IMR-90 (cell line): ENCODE measurements around the gene SPATA17.

Experiments
- CEBPB ChIP-seq: IDR thresholded peaks from 2 replicates; pipeline ENCODE4 v1.6.1; 2012; ENCODE audit warnings: low read depth, low read length, improper control_type of control experiment
- CHD1 ChIP-seq: IDR thresholded peaks from 2 replicates; pipeline ENCODE4 v1.6.1; 2012; ENCODE audit warnings: low read depth, low read length, improper control_type of control experiment
- FOS ChIP-seq: fragments of 150-350 bp; IDR thresholded peaks from 2 replicates; pipeline ENCODE4 v1.6.1; 2016; ENCODE audit warnings: low read depth, low read length
- MXI1 ChIP-seq: IDR thresholded peaks from 2 replicates; pipeline ENCODE4 v1.6.1; 2012; ENCODE audit warnings: low read depth, mild to moderate bottlenecking, low read length, moderate library complexity, borderline replicate concordance
- NFE2L2 ChIP-seq: fragments of 150-350 bp; IDR thresholded peaks from 2 replicates; pipeline ENCODE4 v1.6.1; 2016; ENCODE audit warnings: low read depth, mild to moderate bottlenecking, low read length
- POLR2A ChIP-seq: IDR thresholded peaks from 2 replicates; pipeline ENCODE4 v1.6.1; 2012; ENCODE audit warnings: mild to moderate bottlenecking, low read depth, low read length
- RCOR1 ChIP-seq: IDR thresholded peaks from 2 replicates; pipeline ENCODE4 v1.6.1; 2012; ENCODE audit warnings: mild to moderate bottlenecking, low read length, improper control_type of control experiment; ENCODE audit not compliant: insufficient replicate concordance
- RFX5 ChIP-seq: IDR thresholded peaks from 2 replicates; pipeline ENCODE4 v1.8.0; 2012; ENCODE audit warnings: low read depth, mild to moderate bottlenecking, low read length, moderate library complexity
- SMC3 ChIP-seq: fragments of 150-350 bp; IDR thresholded peaks from 2 replicates; pipeline ENCODE4 v1.6.1; 2016; ENCODE audit warnings: low read depth, mild to moderate bottlenecking, antibody characterized with exemption, low read length, moderate library complexity
- TF ChIP-seq, protein P1 (sequence below): conservative IDR thresholded peaks from 2 replicates; pipeline ENCODE4 v1.5.1; 2012; ENCODE audit warnings: mild to moderate bottlenecking, low read depth, low read length, improper control_type of control experiment
- TF ChIP-seq, protein P2 (sequence below): fragments of 150-350 bp; IDR thresholded peaks from 2 replicates; pipeline ENCODE4 v1.6.1; 2017; ENCODE audit warnings: mild to moderate bottlenecking, antibody characterized with exemption, low read length, low read depth

DNA sequence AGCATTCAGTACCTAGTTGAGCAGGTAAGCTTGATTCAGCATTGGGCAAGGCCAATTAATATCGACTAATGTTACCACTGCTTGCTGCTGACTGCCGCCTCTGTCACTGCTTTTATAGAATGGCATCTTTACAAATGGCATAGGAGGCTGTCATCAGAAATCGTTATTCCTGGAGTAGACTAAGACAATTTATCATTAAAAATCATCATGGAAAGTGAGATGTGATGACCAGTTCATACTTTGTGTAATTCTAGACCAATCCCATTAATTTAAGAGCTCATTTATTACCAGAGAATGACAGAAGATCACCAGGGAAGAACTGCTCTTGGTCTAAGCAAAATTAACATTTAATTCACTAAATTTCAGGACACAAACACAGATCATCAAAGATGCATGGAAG, 254.0 kb downstream of the SPATA17 start:
- TF ChIP-seq CEBPB (no peak), CHD1 (no peak), FOS (no peak), POLR2A (no peak), MXI1 (no peak), SMC3 (no peak), NFE2L2 (no peak), RFX5 (no peak), RCOR1 (no peak)
- TF ChIP-seq, protein P1, sequence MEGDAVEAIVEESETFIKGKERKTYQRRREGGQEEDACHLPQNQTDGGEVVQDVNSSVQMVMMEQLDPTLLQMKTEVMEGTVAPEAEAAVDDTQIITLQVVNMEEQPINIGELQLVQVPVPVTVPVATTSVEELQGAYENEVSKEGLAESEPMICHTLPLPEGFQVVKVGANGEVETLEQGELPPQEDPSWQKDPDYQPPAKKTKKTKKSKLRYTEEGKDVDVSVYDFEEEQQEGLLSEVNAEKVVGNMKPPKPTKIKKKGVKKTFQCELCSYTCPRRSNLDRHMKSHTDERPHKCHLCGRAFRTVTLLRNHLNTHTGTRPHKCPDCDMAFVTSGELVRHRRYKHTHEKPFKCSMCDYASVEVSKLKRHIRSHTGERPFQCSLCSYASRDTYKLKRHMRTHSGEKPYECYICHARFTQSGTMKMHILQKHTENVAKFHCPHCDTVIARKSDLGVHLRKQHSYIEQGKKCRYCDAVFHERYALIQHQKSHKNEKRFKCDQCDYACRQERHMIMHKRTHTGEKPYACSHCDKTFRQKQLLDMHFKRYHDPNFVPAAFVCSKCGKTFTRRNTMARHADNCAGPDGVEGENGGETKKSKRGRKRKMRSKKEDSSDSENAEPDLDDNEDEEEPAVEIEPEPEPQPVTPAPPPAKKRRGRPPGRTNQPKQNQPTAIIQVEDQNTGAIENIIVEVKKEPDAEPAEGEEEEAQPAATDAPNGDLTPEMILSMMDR = no peak
- TF ChIP-seq, protein P2, sequence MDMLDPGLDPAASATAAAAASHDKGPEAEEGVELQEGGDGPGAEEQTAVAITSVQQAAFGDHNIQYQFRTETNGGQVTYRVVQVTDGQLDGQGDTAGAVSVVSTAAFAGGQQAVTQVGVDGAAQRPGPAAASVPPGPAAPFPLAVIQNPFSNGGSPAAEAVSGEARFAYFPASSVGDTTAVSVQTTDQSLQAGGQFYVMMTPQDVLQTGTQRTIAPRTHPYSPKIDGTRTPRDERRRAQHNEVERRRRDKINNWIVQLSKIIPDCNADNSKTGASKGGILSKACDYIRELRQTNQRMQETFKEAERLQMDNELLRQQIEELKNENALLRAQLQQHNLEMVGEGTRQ = no peak
